GM04503 (cell line): ENCODE data around the gene SCFD2.
"Not testable (repeated sequence)": the region's sequence is repeated elsewhere in the genome, so short reads cannot be mapped to it uniquely, and the experiment has no call there.

Source experiments
- DNase-seq: peaks from one replicate; pipeline ENCODE4 v3.0.0-alpha.2; 2012; ENCODE audit warnings: low read depth

The SCFD2 gene

DNA sequence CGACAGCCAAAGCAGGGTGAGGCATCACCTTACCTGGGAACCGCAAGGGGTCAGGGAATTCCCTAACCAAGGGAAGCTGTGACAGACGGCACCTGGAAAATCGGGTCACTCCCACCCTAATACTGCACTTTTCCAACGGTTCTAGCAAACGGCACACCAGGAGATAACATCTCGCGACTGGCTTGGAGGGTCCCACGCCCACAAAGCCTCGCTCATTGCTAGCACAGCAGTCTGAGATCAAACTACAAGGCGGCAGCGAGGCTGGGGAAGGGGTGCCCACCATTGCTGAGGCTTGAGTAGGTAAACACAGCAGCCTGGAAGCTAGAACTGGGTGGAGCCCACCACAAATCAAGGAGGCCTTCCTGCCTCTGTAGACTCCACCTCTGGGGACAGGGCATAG, 25.7 kb downstream of the SCFD2 start:
- not testable (repeated sequence) for DNase-seq

DNA sequence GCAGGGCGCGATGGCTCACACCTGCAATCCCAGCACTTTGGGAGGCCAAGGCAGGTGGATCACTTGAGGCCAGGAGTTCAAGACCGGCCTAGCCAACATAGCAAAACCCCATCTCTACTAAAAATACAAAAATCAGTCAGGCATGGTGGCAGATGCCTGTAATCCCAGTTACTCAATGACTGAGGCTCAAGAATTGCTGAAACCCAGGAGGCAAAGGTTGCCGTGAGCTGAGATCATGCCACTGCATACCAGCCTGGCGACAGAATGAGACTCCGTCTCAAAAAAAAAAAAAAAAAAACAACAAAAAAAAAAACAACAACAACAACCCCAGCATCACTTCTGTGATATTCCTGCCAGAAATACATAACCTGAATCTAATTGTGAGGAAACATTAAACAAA, 30.9 kb downstream of the SCFD2 start:
- DNase-seq = not testable (repeated sequence)

DNA sequence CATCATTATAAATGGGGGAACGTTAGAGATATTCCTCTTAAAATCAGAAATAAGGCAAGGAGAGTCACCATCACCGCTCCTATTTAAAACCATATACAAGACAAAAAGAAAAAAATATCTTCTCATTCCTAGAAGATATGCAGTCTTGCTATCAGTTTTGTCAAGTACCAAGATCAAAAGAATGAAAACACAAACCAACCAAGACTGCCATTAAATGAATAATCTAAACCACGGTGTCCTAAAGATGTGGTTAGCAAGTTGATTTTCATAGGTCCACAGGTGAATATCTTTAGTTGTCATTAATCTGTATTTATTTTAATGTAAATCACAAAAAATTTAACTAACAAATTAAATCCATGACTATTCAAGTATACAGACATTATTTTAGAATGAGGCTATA, 39.3 kb downstream of the SCFD2 start:
- DNase-seq = no peak

- no peak for DNase-seq
These were observed 43.2 kb downstream of the SCFD2 start for GRCh38 chr4:53322696-53323095.

- no peak for DNase-seq
These were observed 43.9 kb downstream of the SCFD2 start for GRCh38 chr4:53321984-53322289.

- peak; percentile 98 for DNase-seq
These were observed 44.5 kb downstream of the SCFD2 start for GRCh38 chr4:53321151-53321983.

DNA sequence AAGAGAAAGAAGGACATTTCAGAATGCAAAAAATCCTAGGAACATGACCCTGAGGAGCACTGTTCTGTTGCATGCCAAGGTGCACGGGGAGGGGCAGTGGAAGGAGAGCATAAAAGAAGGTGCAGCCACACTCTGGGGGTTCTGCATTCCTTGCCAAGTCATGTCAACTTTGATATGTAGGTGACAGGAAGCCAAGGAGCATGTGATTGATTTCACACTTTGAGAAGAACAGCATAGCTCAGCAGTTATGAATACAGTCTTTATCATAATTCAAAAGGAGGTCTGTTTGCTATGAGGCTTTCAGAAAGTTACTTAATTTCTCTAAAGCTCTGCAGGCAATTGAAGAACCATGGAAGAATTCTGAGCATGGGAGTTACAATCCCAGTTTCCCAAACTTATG, 50.6 kb downstream of the SCFD2 start:
- DNase-seq = no peak

DNA sequence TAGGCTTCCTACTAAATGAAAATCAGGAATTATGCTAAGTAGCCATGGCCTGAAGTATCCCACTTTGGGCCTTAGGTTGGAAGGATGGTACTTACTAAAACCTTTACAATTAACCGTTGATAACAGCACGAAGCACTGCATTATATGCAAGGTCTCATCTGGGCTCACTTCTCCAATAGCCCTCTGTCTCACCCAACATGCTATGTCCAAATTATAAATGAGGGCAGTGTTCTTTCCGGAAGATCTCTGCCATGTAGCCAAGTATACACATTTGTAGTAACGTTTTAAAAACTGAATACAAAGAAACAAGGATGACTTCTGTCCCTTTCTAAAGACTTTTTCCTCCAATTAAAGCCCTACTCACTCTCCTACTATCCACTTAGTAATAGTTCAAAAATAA, 51.6 kb downstream of the SCFD2 start:
- DNase-seq = no peak

GRCh38 chr4:53313510-53313909, 52.4 kb downstream of the SCFD2 start:
- DNase-seq = no peak

DNA sequence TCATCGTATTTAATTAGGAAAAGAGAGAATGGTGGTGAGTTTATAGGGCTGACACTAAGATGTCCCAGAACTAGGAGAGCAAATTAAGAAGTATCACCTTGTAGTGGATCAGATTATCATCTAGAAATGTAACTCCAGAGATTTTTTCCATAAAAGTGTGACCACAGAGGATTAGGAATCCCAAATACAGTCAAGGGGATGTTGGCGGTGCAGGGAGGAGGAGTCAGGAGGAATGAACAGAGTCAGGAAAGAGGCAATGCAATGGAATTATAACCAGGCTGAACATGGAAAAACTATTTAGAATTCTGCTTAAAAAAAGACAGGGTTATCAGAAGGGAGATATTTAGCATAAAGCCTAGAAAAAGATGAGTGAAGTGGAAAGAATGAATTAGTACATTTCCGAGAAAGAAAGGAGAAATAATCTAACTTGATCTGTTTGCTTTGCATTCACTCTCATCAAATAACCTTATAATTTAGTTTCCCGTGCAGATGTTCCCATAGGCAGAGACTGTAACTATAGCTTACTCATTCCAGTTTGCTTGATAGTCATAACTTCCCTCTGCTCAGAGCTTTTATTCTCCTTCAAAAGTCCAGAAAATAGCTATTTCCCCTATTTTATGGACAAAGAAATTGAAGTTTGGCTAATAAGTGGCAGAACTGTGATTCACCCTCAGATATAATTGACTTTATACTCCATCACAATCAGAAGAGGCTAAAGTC, 56.4 kb downstream of the SCFD2 start:
- no peak for DNase-seq

GRCh38 chr4:53307819-53308780, 57.8 kb downstream of the SCFD2 start:
- DNase-seq = no peak

DNA sequence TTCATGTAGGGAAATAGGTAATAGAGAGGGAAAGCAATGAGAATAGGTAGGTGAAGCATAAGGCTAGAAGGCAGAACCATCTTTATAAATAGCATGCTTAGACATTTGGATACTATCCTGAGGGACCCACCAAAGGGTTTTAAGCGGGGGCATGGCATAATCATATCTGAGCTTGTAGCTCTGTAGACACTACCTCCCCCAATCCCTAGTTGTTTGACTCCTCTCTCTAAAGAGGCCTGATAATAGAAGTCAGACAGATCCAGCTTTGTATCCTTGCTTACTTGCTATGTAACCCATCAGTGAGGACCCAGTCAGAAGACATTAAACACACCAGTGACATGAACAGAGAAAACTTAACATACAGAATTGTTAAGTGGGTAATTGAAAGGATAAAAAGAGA, 58.7 kb downstream of the SCFD2 start:
- no peak for DNase-seq

GRCh38 chr4:53306729-53307128, 59.1 kb downstream of the SCFD2 start:
- DNase-seq = peak; percentile 89

GRCh38 chr4:53292209-53292608, 73.7 kb downstream of the SCFD2 start:
- DNase-seq = not testable (repeated sequence)

DNA sequence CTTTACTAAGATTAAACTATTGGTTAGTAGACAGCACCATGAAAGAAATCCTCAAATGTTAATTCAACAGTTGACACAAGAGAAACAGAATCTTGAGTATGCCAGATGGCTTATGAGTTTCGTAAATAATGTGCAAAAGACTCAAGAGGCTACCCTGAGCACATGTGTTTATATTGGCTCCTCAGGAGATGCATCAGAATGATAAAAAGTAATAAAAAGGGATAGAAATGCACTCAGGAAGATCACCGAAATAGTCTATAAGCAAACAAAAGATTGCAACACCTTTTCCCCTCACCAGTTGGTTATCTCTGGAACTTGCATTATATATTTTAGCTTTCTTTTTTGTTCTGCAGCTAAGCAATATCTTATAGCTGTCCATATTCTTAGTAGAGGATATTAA, 84.4 kb downstream of the SCFD2 start:
- no peak for DNase-seq

GRCh38 chr4:53280846-53281245, 85.0 kb downstream of the SCFD2 start:
- DNase-seq = no peak

GRCh38 chr4:53274609-53275268, 91.1 kb downstream of the SCFD2 start:
- no peak for DNase-seq

- DNase-seq = peak; percentile 16
These were observed 92.1 kb downstream of the SCFD2 start for GRCh38 chr4:53273726-53274125.

GRCh38 chr4:53267026-53267425, 98.8 kb downstream of the SCFD2 start:
- DNase-seq = no peak

DNA sequence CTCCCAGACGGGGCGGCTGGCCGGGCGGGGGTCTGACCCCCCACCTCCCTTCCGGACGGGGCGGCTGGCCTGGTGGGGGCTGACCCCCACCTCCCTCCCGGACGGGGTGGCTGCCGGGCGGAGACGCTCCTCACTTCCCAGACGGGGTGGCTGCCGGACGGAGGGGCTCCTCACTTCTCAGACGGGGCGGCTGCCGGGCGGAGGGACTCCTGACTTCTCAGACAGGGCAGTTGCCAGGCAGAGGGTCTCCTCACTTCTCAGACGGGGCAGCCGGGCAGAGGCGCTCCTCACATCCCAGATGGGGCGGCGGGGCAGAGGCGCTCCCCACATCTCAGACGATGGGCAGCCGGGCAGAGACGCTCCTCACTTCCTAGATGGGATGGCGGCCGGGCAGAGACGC, 109.9 kb downstream of the SCFD2 start:
- not testable (repeated sequence) for DNase-seq

GRCh38 chr4:53240573-53240972, 125.3 kb downstream of the SCFD2 start:
- peak; percentile 11 for DNase-seq

DNA sequence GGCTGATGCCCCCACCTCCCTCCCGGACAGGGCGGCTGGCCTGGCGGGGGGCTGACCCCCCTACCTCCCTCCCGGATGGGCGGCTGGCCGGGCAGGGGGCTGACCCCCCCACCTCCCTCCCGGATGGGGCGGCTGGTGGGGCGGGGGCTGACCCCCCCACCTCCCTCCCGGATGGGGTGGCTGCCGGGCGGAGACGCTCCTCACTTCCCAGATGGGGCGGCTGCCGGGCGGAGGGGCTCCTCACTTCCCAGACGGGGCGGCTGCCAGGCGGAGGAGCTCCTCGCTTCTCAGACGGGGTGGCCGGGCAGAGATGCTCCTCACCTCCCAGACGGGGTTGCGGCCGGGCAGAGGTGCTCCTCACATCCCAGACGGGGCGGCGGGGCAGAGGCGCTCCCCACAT, 127.5 kb downstream of the SCFD2 start:
- not testable (repeated sequence) for DNase-seq
